Stimulated activated CD8-positive, alpha-beta memory T cell treated with anti-CD3 and anti-CD28 coated beads, Interleukin-7, amount 100 ng/mL, for 24 hours (primary cell): ENCODE results near the gene TEX35.

Source experiments
- DNase-seq: peaks from one replicate; pipeline ENCODE4 v3.0.0-alpha.2; 2020; ENCODE audit warnings: low read depth

TEX35 gene

GRCh38 chr1:178512566-178513277 lies at the start of gene TEX35:
TSS of gene TEX35 (plus strand) at chr1:178513109. CDS start at chr1:178513189, 80 bp downstream.
- DNase-seq: no peak

DNA sequence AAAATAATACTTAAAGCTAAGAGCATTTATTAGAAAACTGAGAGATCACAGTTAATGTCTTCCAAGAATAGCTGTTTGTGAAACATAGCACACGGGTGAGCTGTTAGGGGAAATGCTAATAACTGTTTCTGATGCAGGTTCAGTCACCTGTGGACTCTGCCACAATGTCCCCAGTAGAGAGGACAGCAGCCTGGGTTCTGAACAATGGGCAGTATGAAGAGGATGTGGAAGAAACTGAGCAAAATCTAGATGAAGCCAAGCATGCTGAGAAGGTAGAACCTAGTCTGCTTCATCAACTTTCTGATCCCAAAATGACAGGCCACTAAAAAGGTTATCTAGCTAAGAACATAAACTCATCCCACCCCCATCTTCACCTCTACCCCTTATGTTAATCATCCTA lies 48.8 kb upstream of the TEX35 start:
- DNase-seq: no peak

- no peak for DNase-seq
Measured at GRCh38 chr1:178464566-178464965, 48.3 kb upstream of the TEX35 start.

DNA sequence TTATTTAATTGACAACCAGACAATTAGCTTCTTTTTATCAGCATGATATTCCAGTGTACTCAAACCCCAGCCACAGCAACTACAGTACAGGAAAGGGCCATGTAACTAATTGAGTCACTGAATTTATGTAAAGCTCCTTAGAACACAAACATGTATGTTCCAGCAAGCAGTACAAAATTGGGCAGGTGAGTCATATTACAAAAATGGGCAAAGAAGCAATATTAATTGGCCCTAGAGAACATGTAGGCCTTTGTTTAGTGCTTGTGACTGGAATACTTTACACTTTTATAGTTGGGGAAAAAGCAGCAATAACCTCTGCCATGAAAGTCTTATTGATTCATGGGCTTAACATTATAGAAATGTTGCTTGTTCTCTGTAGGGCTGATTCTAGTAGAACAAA lies 47.9 kb upstream of the TEX35 start:
- no peak for DNase-seq

DNA sequence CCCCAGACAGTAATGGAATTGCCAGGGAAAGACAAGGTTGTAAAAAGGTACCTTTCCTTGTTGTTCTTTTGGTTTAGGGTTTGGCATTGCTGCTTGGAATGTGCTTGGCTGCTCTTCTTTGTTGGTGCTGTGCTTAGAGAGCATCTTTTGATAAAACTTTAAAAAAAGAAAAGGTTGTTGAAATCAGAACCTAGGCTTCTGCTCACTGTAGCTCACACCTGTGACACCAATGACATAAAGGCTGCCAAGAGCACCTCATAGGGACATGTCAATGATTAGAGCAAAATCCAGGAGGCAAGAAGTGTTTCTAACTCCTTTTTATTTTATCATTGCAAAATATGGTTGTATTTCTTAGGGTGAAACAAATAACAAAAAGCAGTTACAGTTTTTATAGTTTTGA lies 45.1 kb upstream of the TEX35 start:
- no peak for DNase-seq

GRCh38 chr1:178470411-178470960 lies 42.4 kb upstream of the TEX35 start:
- no peak for DNase-seq

- no peak for DNase-seq
Measured at GRCh38 chr1:178472531-178472930, 40.4 kb upstream of the TEX35 start.

DNA sequence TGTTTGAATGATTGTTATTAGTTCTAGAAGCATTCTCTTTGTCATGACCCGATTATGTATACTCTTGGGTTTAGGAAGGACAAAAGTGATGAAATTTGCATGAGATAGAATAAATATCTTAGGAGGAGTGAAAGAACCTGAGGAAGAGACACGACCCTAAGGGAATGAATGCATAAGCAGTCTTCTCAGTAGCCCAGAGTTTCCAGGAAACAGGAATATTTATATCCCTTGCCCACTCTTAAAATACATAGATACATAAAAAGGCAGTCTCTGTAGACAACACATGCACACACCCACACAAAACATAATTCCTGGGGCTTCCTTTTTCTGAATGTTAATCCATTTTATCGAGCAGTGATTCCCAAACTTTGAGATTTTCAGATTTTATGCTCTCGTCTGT lies 35.5 kb upstream of the TEX35 start:
- DNase-seq: no peak

DNA sequence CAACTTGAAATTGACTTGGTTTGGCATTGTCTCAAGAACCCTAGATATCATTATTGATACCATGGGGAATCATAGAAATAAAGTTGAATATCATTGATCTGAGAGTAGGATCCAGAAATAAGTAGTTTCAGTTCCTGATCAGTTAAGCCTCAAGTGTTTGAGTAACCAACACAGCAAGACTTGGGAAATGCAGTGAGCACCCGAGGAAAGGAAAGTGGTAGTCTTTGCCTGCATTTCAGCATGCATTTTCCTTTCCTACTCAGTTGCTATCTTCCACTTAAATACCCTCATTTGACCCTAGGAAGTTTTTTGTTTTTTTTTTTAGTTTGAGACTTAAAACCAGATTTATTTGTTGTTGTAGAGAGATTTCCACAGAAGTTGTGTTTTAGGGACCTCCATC lies 35.1 kb upstream of the TEX35 start:
- DNase-seq: no peak

- DNase-seq: no peak
Measured at GRCh38 chr1:178483251-178483957, 29.5 kb upstream of the TEX35 start.

GRCh38 chr1:178484698-178485225 lies 28.1 kb upstream of the TEX35 start:
- no peak for DNase-seq

GRCh38 chr1:178485541-178485981 lies 27.3 kb upstream of the TEX35 start:
- DNase-seq: no peak

- DNase-seq: no peak
Measured at GRCh38 chr1:178486100-178487069, 26.5 kb upstream of the TEX35 start.

DNA sequence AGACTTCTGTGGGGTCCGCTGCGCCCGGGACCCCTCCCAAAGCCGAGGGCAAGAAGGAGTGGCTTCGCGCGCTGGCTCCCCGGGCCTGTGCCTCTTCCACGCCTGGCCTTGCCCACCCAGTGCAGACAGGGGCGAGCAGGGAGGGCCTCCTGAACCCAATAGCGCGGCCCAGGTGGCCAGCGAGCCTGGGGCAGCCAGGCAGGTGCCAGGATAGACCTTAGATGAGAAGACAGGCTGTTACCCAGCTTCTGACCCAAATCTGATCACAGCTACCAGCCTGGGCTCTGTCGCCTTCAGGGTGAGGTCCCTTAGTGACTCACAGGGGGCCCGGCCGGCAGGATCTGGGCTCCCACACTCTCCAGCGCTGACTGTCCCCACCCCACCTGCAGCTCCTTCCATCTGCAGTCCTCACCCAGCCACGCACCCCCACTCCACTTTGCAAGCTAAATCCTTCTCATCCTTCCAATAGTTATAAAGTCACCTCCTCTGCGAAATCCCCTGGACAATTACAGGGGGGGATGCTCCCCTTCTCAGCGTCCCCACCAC lies 25.8 kb upstream of the TEX35 start:
- DNase-seq: no peak

DNA sequence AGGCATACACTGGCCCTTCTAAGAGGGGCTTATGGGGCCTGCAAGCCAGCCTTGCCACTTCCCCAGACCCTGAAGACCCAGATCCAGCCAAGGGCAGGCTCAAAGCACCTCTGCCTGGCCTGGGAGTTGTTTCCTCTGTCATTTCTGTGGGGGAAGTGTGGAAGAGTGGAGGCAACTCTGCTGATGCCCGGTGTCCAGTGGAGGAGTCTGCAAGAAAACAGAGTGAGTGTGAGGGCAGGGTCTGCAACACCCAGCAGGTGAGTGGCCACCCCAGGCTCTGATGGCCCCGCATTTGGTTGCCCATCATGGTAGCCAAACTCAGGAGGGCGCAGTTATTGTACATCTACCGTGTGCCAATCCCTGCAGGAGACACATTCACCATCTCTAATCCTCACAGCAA lies 24.5 kb upstream of the TEX35 start:
- no peak for DNase-seq

DNA sequence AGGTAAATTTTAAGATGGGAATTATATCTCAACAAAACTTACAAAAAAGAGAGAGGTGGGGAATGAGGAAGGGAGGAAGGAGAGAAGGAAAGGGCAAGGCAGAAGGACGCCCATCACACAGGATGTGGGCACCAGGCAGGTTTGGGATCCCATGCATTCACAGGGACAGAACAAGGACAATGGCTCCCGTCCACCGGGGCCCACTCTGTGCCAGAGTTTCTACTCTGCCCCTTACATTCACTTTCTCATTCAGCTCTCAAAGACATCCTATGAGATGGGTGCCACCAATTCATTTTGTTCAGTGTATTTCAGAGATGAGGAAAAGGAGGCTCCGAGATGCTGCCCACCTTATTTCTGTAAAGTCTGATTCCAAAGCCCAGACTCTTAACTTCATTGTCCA lies 23.5 kb upstream of the TEX35 start:
- no peak for DNase-seq

- no peak for DNase-seq
Measured at GRCh38 chr1:178490136-178490535, 22.8 kb upstream of the TEX35 start.

DNA sequence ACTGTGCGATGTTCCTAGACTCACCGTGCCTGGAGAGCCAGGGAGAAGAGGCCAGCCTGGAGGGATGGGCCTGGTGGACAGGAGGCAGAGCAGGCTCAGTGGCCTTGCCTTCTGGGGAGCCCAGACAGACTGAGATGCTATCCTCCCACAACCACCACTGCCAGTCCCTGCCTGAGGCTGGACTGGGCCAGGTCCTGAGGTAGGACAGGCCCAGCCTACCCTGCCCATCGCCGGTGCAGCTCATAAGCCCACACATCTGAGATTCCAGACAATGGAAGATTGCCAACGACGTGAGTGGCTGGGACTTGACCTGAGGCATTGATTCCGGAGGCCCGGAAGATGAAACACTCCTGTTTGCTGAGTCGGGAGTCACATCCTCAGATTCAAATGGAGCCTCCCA lies 21.9 kb upstream of the TEX35 start:
- DNase-seq: no peak

GRCh38 chr1:178491721-178492120 lies 21.2 kb upstream of the TEX35 start:
- no peak for DNase-seq

DNA sequence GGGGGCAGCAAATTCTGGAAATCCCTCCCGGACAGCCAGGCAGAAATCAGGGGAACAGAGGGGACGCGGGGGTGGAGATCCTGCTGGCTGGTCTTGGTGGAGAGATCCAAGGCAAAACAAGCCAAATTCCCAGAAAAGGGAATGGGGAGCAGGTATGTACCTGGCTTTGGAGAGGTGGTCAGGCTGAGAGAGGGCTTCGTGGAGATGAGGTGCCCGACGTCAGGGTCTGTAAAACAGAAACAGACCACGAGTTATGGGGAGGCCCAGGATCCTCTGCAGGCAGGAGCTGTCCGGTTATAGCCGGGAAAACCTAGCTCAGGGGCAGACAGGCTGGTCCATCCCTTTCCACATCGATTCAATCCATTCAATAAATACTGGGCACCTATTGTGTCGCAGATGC lies 20.6 kb upstream of the TEX35 start:
- DNase-seq: no peak

DNA sequence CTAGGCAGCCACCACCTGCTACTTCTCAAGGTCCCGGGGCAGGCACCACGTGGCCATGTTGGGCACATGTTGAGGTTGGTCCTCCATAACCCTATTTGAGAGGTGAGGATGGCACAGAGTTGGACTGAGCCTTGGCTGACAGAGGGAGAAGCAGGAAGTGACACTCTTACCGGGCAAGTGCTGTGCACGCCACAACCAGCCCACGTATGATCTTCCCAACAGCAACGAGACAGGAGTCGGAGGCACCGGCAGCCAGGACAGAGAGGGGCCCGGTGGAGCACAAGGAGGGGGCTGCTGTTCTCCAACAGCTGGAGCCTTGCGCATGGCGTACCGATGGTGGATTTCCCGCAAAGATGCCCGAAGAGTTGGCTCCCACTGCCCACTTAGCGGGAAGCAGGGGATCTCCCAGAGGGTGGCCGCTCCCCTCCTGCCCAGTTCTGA lies 19.6 kb upstream of the TEX35 start:
- no peak for DNase-seq

DNA sequence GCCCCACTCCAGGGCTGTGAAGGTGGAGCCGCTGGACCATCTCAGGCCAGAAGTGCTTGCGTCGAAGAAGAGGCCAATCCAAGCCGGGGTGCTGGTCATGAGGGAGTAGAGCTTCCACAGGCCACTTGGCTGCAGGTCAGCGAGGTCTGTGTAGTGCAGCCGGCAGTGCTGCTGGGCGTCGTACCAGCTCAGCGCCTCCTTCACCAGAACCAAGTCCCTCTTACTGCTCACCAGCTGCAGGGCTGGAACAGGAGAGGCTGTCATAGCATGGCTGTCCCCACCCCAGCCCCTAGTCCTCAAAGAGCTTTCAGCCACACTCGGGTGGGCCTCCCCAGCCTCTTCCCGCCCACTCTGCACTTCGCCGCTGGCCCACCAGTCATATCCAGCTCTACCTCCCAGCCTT lies 18.3 kb upstream of the TEX35 start:
- DNase-seq: no peak
